SK-N-DZ (cell line): ENCODE results near the gene IL12RB2.

Experiments
- DNase-seq: peaks from one replicate; pipeline ENCODE4 v3.0.0-alpha.2; 2015; ENCODE audit warnings: low spot score

The IL12RB2 gene

DNA sequence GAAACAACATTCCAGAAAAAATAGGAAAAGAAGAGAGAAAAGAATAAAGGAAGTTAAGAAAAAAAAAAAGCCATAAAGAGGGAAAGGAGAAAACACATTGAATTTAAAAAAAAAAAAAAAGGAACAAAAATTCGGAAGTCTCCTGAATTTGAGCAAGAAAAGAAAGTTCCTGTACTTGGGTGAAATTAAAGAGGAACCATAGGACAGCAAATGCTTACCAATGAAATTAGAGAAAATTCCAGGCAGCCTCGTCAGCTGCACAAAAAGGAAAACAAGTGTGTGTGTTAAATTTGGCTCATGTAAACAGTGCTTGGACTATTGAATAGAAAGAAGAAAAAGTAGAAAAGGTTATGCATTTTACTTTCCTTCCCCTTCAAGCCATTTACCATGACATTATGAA is 4.9 kb downstream of the IL12RB2 start:
- no peak for DNase-seq

DNA sequence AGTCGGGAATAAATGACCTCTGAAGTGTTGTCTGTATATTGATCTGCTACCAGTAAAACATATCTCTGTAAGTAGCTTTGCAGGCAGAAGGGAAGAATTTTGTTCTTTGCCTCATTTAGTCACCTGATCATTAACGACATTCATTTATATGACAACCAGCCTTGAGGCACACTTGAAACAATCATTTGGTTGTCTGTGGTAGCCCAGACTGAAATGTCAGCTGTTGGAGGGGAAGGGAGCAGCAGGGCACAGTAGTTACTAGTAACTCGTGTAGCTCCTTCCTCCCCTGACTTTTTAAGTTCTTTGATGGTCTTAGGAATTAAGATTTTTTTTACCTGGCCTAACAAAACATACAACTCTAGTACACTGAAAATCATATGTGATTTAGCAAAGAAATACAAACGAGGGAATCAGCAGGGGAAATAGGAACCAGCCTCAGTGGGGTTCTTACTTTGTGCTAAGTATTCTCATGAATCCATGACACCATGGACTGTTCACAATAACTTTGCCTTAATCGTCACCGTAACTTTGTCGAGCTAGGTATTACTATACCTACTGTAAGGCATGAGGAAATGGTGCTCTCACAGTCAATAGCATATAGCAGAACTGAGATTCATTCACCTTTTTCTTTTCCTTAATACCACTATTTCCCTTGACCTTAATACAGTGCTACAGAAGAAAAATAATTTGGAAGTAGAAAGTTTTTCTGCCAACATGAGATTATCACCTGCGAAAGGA is 6.4 kb downstream of the IL12RB2 start:
- no peak for DNase-seq

DNA sequence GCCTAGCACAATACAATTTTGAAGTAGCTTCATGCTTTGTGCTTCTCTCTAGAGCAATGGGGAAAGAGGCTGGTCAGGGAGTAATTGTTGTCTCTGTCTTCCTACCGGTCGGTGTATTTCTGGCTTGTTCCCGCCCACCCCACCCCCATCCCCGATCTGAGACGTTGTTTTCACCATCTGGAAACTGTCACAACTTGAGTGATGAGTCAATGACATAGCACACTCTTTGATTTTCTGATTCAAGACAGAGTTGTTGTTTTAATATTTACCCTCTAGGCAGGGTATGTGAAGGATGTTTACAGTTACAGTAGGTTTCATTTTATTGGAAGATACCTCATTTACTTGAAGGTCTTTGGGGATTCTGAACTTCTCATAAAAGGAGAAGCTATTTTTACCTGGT is 7.0 kb downstream of the IL12RB2 start:
- DNase-seq = no peak

DNA sequence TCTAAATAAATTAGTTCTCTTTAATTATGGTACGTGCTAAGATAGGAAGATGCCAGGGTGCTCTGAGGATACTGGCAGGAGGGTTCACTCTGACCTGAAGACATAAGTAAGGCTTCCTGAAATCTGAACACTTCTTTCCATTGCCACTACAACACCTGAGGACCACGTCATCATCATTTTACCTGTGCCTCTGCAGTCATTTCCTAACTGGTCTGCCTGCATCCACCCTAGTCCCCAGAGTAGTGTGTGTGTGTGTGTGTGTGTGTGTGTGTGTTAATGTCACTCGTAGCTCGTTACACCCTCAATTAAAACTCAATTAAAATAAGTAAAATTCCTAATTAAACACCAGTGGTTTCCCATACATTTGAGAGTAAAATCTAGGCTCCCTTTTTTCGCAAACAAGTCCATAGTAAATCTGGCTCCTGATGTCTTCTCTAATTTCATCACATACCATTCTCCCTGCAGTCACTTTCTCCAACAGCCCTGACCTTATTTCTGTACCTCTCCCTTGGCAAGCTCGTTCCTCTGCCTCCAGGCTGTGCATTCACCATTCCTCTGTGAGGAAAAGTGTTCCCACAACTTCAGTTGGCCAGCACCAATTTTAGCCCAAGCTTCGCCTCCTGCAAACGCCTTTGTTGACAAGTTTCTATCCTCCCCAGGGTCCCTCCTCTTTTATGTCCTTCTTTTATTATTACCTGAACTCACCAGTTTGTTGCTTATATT is 8.7 kb downstream of the IL12RB2 start:
- no peak for DNase-seq

DNA sequence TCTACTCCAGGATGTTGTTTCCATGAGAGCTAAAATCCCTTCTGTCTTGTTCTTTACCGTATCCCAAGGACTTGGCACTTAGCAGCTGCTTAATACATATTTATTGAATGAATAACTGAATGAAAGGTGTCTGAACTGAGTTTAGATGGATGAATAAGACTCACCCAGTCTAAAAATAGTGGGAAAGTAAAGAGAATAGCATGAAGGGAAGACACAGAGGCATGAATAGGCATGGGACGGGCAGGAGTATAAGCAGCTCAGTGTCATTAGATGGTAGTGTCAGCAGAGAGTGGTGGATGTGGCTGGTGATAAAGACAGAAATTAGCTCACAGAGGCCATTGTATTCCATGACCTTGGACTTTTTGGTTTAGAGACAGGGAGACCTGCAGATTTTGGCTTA is 9.2 kb downstream of the IL12RB2 start:
- no peak for DNase-seq

DNA sequence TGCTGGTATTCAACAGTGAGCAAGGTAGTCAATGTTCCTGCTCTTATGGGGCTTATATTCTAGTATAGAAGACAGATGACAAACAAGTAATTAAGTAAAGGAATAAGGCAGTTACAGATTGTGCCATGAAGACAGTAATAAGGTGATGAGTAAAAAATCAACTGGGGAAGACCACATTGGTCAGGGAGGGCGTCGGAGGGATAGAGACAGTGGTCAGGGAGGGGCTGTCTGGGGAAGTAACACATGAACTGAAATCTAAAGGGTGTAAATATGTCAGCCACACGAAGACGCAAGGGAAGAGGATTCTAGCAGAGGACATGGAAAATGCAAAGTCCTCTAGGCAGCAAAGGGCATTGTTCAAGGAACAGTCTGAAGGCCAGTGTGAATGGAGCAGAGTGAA is 10.1 kb downstream of the IL12RB2 start:
- no peak for DNase-seq

DNA sequence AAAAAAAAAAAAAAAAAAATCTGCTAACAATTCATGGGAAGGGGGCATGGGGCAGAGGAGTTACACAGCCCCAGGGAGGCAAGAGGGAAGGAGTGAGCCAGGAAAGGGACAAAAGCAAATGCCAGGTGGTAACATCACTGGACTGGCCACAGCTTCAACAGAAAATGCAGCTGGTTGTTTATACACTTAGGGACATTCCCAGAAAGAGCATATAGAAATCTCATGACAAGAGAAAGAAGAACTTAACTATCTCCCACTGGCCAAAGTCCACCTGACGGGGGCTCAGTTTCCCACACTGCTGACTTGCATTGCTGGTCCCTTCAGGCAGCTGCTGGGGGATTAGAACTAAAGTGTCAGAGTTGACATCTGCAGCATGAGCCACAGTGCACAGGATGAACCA is 14.8 kb downstream of the IL12RB2 start:
- no peak for DNase-seq

DNA sequence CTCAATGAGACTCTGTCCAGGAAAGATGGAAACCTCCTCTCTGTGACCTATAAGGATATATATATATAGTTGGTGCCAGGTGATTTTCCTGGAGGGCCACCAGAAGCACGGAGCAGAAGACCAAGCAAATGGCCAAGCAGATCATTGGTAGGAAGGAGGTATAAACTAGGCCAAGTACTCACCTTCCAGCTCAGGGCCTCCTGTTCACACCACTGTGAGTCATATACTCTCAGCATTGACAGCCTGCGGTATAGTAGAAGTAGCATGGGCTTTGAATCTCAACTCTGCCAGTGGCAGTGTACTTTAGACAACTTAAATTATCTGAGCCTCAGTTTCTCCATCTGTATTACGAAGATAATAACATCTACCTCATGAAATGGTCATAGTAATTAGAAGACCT is 15.4 kb downstream of the IL12RB2 start:
- no peak for DNase-seq

DNA sequence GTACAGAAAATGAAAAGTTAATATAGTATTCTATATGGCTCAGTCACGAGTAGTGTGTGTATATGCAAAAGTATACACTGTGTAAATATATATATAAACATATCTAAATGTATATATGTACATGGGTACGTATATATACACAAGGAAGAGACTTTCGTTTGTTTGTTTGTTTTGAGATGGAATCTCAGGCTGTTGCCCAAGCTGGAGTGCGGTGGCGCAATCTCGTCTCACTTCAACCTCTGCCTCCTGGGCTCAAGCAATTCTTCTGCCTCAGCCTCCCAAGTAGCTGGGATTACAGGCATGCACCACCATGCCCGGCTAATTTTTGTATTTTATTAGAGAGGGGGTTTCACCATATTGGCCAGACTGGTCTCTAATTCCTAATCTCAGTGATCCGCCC is 16.4 kb downstream of the IL12RB2 start:
- DNase-seq = no peak

DNA sequence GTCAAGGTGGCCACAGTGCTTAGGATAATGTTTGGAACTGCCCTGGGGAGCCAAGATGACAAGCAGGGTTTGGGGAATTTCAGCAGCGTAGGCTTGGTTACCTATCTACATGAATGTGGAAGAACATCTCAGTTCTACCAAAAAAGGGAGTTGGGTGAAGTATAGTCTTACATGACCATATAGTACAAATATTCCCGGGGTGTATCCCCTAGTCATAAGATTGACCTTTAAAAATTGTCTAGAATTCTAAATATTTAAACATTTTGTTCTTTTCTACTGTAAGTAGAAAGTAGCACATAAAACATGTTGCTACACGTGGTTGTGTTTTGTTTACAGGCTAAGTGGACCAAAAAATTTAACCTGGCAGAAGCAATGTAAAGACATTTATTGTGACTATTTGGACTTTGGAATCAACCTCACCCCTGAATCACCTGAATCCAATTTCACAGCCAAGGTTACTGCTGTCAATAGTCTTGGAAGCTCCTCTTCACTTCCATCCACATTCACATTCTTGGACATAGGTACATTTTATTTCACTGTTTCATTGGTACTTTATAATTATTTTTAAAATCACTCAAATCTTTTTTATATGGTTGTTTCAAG is 20.3 kb downstream of the IL12RB2 start:
- DNase-seq = no peak

DNA sequence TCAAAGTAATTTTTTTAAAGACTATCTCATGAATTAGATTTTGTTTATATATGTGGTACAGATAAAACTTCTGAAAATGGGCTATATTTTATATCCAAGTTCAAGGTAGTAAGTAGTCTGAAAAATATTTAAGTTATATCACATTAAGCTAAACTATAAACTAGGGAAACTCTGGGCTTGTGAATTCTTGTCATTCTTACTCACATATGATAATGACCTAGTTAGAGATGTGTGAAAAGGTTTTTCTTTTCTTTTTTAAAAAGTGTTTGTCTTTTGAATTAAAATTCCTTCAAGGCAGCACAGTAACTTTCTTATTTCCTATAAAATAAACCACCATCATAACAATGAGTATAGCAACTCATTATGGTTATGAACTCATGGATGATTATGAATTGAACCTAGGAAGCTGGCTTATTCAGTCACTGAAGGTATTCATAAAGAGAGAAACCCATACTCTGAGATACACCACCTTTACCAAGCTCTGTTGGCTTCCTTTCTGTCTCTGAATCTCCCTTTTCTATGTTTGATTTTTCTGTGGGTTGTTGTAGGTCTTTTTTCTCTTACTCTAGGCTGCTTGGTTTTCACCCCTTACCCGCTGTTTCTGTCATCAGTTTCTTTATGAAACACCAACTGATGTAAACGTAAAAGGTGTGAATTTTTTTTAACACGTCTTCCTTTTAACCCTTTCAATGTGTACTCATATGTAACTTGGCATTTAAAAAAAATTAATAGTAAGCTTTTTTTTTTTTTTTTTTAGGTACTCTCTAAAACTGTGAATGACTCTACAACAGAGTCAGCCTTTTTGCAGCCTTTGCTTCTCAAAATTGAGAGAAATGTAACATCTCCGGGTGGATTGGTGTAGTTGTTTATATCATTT is 25.2 kb downstream of the IL12RB2 start:
- no peak for DNase-seq

DNA sequence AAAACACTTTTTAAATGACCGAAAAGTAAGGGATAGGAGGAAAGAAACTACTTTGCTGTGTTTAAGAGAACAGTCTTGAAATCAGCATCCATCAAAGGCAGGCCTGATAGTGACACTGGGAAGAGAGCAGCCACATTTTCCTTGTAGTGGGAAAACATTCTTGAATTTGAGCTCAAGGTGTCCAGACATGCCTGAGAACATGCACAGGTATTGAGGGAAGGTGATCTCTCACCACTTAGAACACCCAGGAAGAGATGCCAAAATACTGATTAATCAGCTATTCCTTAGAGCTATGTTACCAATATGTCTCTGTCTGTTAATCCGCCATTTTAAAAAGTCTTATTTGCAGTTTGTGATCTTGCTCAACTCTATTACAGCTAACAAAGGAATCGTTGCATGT is 25.9 kb downstream of the IL12RB2 start:
- DNase-seq = no peak

DNA sequence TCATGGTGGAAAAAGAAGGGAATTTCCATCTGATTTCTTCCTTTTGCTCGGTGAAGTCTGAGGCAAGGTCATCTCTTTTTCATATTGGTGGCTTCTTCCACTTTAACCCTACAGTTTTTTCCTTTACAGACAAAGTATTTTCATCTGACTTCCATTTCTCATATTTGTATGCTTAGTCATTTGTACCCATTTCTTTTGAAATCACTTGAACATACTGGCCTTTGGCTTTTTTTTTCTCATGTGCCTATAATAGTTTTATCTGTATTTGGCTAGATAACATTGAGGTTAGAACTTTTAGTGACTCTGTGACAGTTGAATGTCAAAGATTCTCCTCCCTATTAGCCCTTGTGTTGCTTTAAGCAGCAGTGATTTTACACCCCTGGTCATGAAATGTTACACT is 27.7 kb downstream of the IL12RB2 start:
- no peak for DNase-seq

DNA sequence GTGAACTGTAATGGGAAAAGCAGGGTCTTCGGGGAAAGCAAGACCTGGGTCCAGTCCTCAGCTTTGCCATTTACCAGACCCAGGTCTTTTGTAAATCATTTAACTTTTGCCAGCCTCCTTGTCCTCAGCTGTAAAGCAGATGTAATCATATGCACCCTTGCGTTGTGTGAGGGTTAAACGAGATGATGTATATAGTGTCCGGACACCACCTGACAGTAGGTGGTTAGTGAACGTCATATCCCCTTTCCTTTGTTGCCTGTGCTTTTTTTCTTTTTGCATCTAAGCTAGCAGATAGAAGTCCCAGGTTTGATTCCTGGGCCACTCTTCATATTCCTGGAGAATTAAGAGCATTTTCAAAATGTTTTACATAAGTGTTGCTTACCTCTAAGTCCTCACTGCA is 28.5 kb downstream of the IL12RB2 start:
- no peak for DNase-seq

DNA sequence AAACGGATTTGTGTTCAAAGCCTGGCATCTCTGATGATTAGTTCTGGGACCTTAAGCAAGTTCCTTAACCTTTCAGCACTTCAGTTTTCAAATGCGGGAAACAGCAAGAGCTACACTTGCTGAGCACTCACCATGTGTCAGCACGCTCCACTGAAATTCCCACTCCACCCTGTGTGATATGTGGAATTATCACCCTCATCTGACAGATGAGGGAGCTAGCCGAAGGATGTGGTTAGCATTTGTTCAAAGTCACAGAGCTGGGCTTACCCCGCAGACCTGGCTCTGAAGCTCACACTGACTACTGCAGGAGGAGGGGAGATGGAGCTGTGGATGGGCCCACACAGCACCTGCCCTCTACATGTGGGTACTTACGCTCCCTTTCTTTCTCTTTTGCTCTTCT is 29.1 kb downstream of the IL12RB2 start:
- no peak for DNase-seq

DNA sequence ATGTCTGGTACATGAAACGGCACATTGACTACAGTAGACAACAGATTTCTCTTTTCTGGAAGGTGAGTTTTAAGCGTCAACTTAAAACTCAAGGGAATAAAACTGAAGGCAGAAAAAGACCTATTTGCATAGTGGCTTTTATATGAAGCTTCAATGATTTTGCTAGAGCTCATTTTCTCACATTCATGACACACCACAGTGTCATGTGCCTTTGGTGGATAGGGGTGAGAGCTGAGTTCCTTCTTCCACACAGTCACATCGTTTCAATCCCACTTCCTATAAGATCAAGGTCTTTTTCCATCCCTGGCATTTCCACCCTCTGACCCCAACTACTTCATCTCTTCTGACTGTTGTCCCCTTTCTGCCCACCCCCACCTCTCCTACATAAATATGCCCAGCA is 31.0 kb downstream of the IL12RB2 start:
- no peak for DNase-seq

DNA sequence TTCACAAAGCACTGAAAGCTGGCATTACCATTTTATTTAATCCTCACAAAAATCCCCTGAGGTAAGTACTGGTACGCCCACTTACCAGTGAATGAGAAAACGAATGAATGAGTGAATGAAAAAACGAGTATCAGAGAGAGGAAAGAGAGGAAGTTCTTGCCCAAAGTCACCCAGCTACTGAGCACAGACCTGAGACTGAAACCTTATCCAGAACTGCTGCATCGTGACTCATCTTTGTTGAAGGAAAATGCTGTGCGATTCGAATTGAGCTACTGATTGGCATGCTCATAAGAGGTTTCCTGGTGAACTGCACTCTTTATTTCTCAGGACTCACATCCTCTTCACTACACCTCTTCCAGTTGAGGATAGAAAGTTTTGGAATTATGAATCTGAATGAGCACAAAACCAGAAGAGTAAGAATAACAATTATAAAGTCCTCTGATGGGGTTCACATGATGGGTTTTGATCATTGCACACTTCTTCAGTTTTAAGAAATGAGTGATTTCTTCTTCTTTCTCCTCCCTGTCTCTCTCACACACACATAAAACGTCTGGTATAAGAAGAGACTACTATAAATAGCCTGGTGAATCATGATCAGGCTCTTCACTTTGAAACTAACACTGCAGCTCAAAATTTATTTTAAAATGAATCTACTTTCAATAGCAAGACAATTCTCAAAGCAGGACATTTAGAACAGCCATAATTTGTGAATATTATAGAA is 32.1 kb downstream of the IL12RB2 start:
- no peak for DNase-seq

DNA sequence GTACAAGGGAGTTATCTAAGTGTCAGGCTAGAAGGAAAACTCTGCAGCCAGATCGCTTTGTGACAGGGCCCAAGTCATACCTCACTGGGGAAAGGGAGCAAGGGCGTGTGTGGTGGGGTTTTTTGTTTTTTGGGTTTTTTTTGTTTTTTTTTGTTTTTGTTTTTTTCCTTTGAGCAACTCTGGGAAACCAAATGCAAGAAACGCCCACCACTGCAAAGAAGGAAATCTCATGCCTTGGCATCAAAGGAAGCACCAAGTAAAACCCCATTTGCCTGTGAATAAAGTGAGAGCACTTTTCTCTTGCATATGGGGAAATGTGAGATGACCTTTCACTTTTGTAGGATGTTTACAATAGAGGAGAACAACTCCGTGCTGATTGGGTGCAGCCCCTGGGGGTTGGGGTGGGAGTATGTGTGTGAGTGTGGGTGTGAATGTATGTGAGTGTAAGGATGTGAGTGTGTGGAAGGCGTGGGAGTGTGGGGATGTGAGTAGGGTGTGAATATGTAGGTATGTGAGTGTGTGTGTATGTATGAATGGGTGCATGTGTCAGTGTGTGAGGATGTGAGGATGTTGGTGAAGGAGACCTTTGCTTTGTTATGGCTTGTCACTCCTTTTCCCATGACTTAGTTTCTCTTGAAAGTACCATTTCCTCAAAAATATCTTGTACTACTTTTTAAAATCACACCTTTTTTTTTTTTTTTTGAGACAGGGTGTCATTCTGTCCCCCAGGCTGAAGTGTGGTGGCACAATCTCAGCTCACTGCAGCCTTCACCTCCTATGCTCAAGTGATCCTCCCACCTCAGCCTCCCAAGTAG is 34.6 kb downstream of the IL12RB2 start:
- DNase-seq = no peak

DNA sequence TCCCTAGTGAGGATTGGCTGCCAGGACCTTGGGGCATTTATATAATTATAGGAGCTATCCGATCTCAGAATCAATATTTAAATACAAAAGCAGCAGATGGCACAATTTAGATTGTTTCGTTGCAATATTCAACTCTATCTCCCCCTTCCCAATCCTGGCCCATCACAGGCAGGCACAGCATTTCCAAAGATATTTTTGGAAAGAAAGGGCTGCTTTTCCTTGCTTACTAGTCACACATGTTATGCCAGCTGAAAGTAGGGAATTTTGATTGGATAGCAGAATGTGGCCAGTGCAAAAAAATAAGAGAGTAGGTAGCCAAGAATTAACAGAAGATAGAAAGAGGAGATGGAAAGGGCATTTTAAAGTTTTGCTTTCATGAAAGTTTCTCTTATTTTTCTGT is 37.9 kb downstream of the IL12RB2 start:
- DNase-seq = no peak

DNA sequence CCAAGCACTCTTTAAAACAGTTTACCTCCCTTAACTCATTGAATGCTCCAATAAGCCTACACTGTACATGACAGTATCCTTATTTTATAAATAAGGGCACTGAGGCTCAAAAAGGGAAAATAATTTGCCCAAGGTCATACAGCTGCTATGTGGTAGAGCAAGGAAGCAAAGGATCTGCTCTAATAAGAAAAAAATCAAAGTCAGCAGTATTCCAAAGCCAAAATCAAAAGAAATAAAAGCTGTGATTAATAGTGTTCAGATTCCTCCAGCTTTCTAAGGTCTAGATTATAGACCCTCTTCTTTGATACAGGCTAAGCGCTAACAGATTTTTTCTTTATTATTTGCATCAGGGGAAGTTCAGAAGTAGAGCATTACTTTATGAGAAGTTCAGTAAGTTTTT is 39.3 kb downstream of the IL12RB2 start:
- DNase-seq = no peak
